ENCODE data around the gene PRMT9.

PRMT9 gene

DNA sequence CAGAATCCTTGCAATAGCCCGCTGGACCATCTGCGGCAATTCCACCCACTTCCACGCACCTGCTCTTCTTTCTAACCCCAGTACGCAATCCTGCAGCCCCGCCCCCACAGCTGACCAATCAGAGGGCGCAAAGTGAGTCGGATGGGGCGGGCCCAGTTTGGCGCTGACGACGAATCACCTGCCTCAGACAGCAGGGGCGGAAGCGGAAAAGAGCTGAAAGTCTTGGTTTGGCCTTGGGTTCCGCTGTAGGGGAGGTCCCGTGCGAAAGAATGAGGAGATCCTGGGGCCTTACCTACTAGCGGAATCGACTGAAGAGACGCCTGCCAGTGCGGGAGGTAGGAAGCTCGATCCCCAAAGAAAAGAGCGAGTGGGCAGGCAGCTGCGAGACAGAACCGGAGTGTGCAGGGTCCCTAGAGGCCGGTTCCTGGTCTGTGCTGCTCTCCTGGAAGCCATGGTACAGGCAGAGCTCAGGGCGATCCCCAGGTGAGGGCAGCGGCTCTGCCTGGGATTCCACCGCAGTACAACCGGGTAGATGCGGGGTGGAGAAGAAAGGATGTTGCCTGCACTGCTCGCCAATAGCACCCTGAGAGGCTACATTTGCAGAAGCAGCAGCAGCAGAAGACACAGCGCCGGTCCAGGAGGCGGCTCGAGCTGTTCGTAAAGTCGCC, 66.7 kb downstream of the PRMT9 start, which contains the start of gene TMEM184C:
TSS of gene TMEM184C (plus strand) at position 225 of the 668 bp plus-strand sequence. CDS start 560 bp downstream, outside the sequence.
- no peaks in the 10 kb centered on the region for H3K36me3 ChIP-seq (replicated peaks)
- TF ChIP-seq, protein P1, sequence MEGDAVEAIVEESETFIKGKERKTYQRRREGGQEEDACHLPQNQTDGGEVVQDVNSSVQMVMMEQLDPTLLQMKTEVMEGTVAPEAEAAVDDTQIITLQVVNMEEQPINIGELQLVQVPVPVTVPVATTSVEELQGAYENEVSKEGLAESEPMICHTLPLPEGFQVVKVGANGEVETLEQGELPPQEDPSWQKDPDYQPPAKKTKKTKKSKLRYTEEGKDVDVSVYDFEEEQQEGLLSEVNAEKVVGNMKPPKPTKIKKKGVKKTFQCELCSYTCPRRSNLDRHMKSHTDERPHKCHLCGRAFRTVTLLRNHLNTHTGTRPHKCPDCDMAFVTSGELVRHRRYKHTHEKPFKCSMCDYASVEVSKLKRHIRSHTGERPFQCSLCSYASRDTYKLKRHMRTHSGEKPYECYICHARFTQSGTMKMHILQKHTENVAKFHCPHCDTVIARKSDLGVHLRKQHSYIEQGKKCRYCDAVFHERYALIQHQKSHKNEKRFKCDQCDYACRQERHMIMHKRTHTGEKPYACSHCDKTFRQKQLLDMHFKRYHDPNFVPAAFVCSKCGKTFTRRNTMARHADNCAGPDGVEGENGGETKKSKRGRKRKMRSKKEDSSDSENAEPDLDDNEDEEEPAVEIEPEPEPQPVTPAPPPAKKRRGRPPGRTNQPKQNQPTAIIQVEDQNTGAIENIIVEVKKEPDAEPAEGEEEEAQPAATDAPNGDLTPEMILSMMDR (IDR thresholded peaks at IDR 0.05; ENCODE audit: low read depth, low read length, missing control alignments): peak; percentile 33
- H3K4me3 ChIP-seq (ENCODE audit: low read depth, low read length): peak within 1 kb of the TSS; percentile 89
- no peaks in the 10 kb centered on the region for H3K27me3 ChIP-seq (replicated peaks)
- in situ Hi-C loops (cut with HindIII; ENCODE audit: low pct_ligation_motif_present, low sequenced_read_pairs): no loop called here
- peak within 1 kb of the TSS; percentile 52 for H3K27ac ChIP-seq
- peak; percentile 97 for DNase-seq

DNA sequence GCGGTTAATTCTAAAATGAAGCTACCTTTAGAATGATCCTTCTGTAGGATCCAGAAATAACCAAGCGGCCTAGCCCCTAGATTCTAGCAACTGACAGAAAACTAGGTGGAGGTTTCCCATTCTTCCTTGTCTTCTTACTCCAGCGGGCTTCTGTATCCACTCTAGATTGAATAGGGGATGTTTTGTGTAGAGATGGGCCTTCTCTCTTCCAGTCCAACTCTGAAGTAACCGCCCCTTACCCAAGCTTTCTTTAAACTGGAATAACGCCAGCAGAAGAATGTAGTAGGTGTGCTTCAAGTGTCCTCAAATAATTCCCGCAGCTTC, 67.2 kb downstream of the PRMT9 start:
- no peak for DNase-seq
- TF ChIP-seq, protein P1 (IDR thresholded peaks at IDR 0.05; ENCODE audit: low read depth, low read length, missing control alignments): no peak
- in situ Hi-C loops (cut with HindIII; ENCODE audit: low pct_ligation_motif_present, low sequenced_read_pairs): no loop called here
- Histone ChIP-seq H3K27me3 (replicated peaks) (no peaks in the 10 kb centered on the region), H3K36me3 (replicated peaks) (no peaks in the 10 kb centered on the region), H3K4me3 (ENCODE audit: low read depth, low read length) (peak overlapping the region; percentile 89), H3K27ac (no peak overlapping the region)

- no peak overlapping the region for H3K27ac ChIP-seq
- in situ Hi-C loops (cut with HindIII; ENCODE audit: low pct_ligation_motif_present, low sequenced_read_pairs): no loop called here
- DNase-seq: no peak
- no peak overlapping the region for H3K4me3 ChIP-seq (ENCODE audit: low read depth, low read length)
- TF ChIP-seq, protein P1 (IDR thresholded peaks at IDR 0.05; ENCODE audit: low read depth, low read length, missing control alignments): no peak
- no peaks in the 10 kb centered on the region for H3K27me3 ChIP-seq (replicated peaks)
- no peaks in the 10 kb centered on the region for H3K36me3 ChIP-seq (replicated peaks)
Measured at GRCh38 chr4:147610686-147611085, 73.3 kb downstream of the PRMT9 start.

- in situ Hi-C loops (cut with HindIII; ENCODE audit: low pct_ligation_motif_present, low sequenced_read_pairs): no loop called here
- TF ChIP-seq, protein P1 (IDR thresholded peaks at IDR 0.05; ENCODE audit: low read depth, low read length, missing control alignments): no peak
- DNase-seq: no peak
- no peak overlapping the region for H3K27ac ChIP-seq
- no peaks in the 10 kb centered on the region for H3K36me3 ChIP-seq (replicated peaks)
- H3K27me3 ChIP-seq (replicated peaks): no peaks in the 10 kb centered on the region
- H3K4me3 ChIP-seq (ENCODE audit: low read depth, low read length): no peak overlapping the region
Measured at GRCh38 chr4:147607471-147607870, 76.5 kb downstream of the PRMT9 start.

DNA sequence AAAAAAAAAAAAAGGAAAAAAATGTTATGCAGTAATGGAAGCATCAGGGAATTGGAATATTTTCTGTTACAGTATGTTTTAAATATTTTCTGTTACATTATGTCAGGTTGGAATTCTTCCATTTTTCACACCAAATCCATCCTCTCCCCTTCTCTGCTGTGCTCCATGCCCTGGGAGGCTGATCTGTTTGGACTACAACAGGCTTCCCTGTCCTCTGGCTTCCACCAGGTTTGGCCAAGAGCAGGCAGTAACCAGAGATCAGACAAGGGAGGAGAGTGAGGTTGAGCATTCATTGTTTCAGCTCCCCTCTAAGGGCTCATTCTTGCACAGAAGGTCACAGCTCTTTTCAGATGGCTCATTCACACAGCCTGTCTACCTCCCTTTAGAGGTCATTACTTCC, 78.5 kb downstream of the PRMT9 start:
- TF ChIP-seq, protein P1 (IDR thresholded peaks at IDR 0.05; ENCODE audit: low read depth, low read length, missing control alignments): no peak
- H3K27me3 ChIP-seq (replicated peaks): no peaks in the 10 kb centered on the region
- in situ Hi-C loops (cut with HindIII; ENCODE audit: low pct_ligation_motif_present, low sequenced_read_pairs): no loop called here

DNA sequence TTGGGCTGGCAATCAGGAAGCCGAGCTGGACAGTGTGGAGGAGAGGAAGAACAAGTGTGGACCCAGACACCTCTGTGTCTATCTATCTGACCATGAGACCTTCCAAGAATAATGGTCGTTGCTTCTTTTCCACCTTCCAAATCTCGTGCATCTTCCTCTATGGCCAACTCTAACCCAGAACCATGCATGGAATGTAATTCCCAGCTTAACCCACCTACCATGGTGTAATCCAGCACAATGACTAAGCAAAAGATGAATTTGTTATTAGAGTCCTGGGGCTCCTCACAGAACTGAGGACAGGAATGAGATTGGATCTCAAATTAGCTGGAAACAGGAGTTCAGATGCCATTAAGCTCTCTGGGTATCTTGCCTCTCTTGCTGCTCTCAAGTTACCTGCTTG, 84.2 kb downstream of the PRMT9 start:
- no peak for DNase-seq
- no peaks in the 10 kb centered on the region for H3K27me3 ChIP-seq (replicated peaks)
- in situ Hi-C loops (cut with HindIII; ENCODE audit: low pct_ligation_motif_present, low sequenced_read_pairs): loop anchor here (25.0 kb wide), 1 partner anchor 487 kb away; no protein-coding TSS in a partner anchor
- no peaks in the 10 kb centered on the region for H3K36me3 ChIP-seq (replicated peaks)
- peak overlapping the region; percentile 26 for H3K27ac ChIP-seq
- no peak overlapping the region for H3K4me3 ChIP-seq (ENCODE audit: low read depth, low read length)
- TF ChIP-seq, protein P1 (IDR thresholded peaks at IDR 0.05; ENCODE audit: low read depth, low read length, missing control alignments): no peak

More for the DNA sequence above, 78.5 kb downstream of the PRMT9 start:
- no peaks in the 10 kb centered on the region for H3K36me3 ChIP-seq (replicated peaks)
- DNase-seq: no peak
- H3K4me3 ChIP-seq (ENCODE audit: low read depth, low read length): no peak overlapping the region
- no peak overlapping the region for H3K27ac ChIP-seq

All from brain microvascular endothelial cell (primary cell).